C1 segment of cervical spinal cord (tissue), 14 donors: Measurements from ENCODE around the gene PTPRM.

Experiments used
- DNase-seq, 14 donors: peaks; one replicate each; lab custom pipeline; 2025; lab: John Stamatoyannopoulos, UW

PTPRM gene

DNA sequence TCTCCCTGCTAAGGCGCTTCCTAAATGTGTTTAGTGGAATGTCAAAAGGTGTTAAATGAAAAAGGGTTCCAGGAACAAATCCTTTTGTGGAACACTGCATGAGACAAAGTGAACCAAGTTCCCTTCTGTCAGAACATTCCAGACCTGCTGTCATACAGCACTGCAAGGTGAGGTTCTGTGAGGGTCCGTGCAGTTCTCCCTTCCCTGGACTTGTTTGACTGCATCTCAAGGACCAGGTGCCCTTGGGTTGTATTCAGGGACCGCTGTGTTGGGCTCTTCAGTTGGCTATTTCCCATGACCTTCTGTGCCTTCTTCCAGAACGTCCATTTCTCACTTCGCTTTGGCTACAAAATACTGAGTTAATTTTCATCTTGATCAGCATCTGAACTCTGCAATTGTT lies 328.2 kb downstream of the PTPRM start:
- no peak for DNase-seq

DNA sequence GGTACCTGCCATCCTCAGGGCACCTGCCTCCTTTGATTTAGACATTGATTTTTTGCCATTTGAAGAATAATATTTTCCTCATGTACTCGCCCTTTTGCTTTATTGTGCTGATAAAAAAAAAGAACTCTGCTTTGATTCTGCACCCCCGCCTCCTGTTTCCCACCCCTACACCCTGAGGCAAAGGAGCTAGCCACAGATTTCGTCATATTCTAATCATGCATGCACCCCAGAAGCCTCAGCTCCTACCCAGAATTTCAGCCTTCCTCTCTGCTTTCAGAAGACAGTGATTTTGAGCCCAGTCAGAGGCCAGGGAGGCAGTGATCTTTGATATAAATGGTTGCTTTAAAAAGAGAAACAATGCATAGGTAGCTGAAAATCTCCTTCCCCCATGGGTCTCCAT lies 329.0 kb downstream of the PTPRM start:
- DNase-seq = no peak

DNA sequence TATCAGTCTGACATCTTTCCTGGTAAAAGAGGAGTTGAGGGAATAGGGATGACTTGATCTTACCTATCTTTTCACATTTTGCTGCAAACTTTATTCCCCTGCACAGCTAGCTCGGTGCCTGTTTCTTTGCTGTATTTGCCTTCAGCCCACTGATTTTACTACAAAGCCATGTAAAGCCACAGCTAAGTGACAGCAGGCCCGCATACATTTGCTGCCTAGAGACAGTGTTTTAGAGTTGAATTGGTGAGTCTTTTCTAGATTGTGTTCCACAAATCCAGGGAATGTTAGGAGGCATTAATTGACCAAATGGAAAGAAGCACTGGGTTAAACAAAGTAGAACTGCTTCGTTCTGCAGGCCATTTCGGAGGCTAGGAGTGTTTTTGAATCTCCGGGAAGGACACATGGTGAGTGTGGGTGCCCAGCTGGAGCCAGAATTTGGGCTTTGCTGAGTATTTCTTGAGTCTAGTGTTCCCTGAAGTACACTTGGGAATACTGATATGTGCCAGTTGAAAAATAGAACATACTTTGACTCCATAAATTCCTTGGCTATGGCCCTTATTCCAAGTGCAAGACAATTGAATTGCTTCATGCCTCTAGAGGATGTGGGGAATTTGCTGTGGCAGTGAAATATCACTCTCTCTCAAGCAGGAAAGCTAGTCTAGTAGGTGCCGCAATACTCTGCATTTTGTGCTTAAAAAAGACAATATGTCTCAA lies 329.8 kb downstream of the PTPRM start:
- DNase-seq = no peak

DNA sequence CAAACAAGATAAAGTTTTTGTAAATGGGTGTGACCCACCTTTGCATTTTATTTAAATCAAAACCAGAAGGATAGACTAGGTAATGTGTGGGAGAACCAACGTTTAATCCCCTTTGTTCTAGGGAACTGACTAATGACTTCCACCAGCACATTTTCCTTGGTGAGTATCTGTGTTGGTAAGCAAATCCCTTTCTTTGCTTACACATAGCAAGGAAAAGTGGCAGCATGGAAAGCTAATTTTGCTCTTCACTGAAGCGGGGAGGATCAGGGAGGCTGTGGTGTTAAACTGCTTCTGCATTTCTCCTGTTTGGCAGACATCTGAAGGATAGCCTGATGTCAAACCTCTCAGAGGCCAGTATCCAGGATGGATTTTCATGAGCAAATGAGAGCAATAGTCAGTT lies 331.1 kb downstream of the PTPRM start:
- DNase-seq = no peak

DNA sequence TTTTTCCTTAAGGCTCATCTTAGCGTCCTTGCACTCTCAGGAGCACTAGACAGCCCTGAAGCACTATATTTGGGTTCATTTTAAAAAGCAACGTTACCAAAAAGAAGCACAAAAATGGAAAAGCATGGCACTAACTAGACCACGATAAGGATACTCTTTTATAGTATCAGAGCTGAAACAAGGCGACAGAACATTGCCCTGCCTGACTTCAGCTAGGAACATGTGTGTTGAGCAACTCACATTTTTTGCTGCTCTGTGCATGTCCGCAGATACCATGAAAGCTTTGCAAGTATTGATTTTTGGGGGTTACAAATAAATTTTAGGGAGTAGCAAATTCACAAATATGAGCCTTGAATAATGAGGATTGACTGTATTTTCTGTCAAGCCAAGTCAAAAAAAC lies 332.0 kb downstream of the PTPRM start:
- DNase-seq = no peak

DNA sequence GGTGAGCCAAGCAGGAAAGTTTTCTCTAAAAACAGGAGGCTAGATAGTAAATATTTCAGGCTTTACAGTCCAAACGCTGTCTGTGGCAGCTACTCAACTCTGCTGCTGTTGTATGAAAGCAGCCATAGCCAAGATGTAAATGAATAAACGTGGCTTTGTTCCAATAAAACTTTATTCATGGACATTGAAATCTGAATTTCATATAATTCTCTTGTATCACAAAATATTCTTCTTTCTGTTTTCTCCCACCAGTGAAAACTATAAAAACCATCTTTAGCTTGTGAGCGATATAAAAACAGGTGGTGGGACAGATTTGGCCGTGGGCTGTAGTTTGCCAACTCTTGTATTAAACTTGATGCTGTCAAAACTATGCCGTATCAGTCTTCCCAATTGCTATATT lies 333.0 kb downstream of the PTPRM start:
- DNase-seq = no peak

DNA sequence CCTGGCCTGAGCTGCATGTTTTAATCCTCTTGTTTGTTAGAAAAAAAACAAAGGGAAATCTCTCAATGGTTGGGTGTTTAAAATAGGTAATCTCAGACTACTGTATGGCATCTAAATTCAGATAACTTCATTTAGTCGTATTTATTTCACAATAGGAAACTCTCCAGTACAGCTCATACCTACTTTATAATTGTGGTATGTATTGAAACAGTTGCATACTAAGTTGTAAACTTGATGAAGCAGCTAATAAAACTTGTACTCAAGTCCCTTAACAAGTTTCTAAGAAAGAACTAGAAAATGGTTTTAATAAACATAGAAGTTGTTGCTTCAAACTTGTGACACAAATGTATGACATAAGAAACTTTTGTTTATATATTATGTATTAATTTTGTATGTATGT lies 334.5 kb downstream of the PTPRM start:
- no peak for DNase-seq

DNA sequence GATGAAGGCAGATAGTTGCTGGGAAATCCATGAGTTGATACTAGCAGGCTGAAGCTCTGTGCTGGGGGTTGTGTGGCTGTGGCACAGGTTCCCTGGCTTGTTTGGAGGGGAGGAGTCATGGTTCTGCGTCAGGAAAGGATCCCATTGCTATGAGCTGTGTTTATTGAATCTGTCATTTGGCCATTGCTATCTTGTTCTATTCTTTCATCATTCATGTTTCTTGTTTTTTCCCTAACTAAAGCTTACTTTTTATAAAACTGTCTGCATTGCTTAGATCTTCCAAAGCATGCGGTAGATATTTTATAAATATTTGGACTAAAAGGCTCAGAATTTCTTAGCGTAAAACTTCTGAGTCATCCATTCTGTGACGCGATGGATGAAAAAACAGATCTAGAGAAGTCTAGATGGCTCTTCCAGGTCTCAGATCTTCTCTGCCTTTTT lies 335.3 kb downstream of the PTPRM start:
- no peak for DNase-seq

DNA sequence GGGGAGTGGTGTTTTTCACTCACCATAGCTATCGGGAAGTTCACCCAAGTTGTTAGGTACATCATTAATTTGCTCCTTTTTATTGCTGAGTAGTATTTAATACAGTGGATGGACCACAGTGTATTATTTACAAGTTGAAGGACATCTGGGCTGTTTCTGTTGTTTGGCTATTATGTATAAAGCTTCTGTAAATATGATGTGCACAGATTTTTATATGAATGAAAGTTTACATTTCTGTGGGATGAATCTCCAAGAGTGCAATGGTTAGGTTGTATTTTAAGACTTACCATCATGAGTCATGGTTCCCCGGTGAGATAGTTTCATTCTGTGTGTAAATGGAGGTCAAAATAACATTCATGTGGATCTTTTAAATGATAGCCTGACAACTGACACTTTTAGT lies 337.4 kb downstream of the PTPRM start:
- no peak for DNase-seq

DNA sequence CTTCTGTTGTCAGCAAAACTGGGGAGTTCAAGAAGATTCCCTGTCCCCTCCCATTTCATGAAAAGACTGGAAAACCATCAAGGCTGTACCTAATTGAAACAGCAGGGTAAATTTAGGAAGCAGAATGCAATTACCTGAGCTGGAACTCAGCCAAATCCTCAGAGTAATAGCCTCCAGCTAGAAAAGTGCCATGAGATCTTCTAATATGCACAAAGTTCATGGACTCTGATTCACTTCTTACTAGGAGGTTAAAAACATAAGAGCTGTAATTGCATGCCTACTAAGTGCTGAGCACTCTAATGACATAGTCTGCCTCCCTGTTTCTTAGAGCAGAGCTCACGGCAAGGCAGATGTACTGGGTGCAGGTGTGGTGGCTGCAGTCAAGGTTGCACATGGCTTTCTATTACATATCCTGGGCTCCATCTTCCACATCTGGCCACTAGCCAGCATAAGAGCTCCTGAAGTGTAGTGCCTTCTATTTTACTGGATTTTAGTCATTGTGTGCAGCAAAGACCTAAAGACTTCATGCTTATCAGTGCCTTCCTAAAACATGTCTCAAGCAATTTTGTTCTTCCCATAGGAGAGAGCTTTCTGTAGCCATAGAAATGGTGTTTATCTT lies 341.7 kb downstream of the PTPRM start:
- peak in 1 of 14 donors; percentile 0 for DNase-seq

DNA sequence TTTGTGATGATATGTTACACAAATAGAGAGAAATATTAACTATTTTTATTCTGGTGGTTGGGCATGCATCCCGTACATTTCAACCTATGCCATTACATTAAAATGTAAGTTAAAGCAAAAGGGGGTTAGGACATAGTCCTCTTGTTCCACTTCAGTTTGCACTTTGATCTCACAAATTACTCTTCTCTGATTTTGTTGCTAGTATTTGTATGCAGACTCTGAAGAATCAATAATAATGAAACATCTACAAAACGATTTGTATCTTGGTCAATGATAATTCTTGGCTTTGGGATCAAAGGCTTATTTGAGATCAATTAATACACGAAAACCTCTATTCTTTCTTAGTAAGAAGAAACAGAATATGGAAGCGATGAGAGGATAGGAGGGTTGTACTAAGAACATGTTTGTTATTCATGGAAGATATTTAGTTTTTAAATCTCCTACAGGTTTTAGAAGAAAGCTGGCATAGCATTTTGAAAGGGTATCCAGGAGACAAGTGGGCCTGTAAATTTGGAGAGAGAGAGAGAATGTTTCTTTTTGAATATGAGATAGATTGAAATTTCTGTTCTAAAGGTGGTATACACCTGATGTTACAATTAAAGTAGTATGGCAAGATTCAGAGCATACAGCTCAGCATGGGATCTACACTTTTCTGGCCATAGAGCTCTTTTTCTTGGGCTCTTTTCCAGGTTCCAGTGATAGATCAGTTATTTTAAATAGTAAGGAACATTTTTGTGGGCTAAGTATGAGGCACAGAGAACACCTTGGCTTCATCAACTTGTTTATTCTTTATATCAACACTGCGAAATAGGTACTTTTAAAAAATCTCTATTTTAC lies 347.9 kb downstream of the PTPRM start:
- DNase-seq = no peak

DNA sequence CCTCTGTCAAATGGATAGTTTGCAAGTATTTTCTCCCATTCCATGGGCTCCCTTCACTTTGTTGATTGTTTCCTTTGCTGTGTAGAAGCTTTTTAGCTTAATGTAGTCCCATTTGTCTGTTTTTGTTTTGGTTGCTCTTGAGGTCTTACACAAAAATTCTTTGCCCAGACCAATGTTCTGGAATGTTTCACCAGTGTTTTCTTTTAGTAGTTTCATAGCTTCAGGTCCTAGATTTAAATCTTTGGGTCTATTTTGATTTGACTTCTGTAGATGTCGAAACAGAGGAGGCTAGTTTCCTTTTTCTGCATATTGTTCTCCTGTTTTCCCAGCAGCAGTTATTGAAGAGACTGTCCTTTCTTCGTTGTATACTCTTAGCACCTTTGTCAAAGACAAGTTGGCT lies 351.6 kb downstream of the PTPRM start:
- DNase-seq = no peak

DNA sequence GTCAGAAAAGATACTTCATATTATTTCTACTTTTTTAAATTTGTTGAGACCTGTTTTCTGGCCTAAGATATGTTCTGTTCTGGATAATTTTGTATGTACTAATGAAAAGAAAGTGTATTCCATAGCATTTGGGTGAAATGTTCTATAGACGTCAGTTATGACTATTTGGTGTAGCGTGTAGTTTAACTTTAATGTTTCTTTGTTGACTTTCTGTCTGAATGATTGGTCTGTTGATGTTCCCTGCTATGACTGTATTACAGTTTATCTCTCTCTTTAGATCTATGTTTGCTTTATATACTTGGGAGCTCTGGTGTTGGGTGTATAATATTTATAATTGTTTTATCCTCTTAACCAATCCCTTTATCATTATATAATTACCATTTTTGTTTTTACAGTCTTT lies 352.4 kb downstream of the PTPRM start:
- DNase-seq = no peak

DNA sequence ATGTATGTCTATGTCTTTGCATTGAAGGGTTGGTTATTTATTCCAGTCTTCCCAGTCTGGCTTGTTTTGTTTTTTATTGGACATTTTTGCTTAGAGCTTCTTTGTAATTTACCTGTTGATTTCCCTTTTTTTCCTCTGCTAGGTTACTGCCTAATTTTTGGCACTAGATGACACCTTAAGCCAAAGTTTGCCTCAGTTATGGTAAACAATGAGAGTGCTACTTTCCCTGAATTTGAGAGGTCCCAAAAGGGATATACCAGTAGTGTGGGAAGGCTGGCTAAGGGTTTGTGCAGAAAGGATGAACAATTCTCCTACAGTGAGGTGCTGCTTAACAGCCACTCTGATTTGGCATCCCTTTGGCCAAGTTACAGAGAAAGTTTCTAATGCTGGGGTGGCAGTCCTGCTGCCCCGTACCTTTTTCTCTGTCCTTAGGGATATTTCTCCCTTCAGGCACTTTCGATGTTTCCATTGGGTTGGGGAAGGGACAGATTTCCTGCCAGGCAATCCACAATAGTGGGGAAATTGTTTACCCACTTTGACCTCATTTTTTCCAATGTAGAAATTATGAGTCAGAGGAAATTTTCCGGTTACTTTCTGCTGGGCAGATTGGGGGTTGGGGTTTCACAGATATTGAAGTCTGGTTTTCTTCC lies 354.9 kb downstream of the PTPRM start:
- DNase-seq = no peak

DNA sequence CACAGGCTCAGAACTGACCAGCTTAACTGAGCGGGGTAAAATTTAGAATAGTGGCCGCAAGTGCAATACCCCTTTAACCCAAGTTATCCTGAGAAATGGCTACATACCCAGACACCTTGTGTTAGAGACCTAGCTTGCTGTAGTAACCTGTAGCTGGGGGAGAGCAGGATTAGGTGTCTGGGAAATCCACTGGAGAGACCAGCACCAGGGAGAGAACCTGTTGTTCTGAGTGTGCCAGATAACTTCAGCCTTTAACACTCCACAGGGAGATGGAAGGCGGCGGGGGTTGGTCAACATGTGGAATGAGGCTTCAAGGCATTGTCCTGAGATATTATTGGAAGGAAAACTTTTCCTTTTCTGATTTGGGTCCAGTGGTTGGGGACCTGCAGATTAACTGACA lies 356.0 kb downstream of the PTPRM start:
- no peak for DNase-seq

DNA sequence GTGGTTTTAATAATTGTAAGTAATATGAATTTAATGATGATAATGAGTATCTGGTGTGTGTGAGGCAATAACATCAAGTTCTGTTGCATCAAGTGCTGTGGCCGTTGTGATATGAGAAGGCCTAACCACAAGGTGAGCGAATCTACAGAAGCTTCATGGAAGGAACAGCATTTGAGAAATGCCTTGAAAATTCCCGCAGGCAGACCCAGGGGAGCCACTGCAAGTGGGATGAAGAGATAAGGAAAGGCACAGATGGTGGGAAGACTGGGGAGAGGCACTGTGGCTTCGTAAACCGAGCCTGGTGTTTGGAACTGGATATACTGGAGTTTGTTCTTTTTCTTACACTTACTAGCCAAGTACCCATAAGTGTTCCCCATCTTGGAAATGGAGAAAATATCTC lies 357.5 kb downstream of the PTPRM start:
- DNase-seq = no peak

DNA sequence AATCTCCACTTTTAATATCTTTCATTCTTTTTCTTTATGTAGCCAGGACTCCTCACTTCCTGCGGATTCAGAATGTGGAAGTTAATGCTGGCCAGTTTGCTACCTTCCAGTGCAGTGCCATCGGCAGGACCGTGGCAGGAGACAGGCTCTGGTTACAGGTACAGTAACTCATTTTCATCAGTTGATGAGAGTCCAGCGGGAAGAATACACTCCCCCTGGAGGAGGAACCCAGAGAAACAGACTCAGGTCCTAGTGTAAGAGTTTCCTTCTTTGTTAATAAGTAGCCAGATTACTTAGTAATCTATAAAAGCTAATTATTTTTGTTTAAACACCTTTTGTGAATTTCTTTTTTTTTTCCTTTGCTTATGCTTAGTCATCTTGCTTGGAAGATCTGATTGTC lies 359.4 kb downstream of the PTPRM start:
- DNase-seq = no peak

DNA sequence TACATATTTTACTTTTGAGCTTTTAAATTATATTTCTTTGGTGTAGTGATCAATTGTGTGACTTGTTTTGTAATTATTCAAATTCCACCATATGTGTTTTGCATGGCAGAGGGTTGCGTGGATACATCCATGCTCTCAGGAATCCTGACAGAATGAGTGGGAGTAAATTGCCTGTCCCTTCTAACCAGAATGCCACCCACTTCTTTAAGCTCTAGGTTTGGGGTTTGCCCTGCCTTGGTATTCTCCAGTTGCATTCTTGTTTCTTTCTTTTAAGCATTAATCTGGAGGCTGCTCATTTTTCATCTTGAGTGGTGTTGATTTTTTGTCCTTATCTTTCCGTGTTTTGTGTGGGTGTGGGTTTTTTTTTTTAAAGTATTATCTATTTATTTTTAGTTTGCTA lies 360.0 kb downstream of the PTPRM start:
- DNase-seq = no peak

DNA sequence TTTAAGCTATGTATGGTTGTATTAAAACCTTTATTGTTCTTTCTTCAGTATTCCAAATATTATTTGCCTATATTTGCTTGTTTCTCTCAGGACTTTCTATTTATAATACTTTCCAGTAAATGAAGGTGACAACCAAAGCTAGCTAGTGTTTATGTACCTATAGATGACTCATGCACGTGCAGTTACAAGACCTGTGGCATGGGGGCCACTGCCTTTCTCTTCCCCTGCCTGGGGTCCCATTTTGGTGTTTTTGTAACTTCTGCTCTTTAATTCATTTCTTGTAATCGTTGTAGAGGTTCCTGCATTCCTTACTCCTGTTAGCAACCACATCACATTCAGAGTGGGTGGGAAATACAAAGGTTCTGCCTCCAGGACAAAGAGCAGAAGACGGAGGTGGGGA lies 364.6 kb downstream of the PTPRM start:
- no peak for DNase-seq

DNA sequence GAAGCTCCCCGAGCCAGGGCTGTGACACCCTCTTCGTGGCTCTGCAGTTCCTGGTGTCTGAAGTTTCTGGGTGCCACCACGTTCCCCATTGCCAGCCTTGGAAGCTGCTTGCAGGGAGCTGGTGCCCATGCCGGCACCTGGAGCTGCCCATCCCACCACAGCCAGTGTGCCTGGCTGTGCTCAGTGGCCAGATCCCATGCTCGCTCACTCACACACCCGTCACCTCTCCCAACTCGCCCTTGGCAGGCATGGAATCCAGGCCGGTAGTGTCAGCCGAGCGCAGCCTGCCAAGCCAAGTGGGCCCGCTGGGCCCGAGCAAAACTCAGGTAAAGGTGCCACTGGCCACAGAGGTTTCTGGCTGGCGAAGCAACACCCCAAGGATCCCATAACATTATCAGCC lies 370.2 kb downstream of the PTPRM start:
- DNase-seq = no peak

DNA sequence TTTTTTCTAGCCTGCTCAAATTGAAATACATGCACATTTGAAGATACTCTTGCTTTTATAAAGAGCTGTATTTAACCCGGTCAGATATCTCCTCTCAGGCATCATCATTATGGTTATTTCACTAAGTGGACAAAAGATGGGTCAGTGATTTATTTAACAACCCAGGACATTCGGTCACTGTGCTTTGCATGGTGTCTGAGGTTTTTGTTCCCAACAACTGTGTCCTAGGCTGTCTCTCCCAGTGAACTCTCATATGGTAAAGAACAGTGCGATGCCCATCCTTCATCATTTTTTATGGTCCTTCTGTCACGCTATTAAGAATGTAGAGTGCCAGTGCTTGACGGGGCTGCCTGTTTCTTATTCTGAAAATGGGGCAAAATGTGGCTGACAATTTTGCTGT lies 372.4 kb downstream of the PTPRM start:
- DNase-seq = no peak

DNA sequence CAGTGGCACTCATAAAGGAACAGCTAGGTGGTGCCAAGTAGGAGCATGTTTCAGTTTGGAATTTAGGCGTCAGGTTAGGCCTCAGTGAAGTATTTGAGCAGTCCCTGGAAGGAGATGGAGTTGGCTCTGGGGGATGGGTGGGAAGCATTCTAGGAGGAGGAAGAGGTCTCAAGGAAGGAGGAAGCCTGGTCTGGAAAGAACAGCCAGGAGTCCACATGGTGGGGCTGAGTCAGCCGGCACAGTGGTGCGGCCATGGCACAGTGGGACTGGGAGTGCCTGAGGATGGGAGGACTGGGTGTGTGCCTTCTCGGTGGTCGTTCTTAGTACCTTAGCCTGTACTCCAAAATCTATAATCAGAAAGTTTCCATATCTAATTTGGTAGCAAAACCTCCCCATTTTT lies 373.3 kb downstream of the PTPRM start:
- no peak for DNase-seq
